IMR-90 (cell line): ENCODE measurements around the gene RIPOR3.

Source experiments
- CEBPB ChIP-seq: IDR thresholded peaks from 2 replicates; pipeline ENCODE4 v1.6.1; 2012; ENCODE audit warnings: low read depth, low read length, improper control_type of control experiment
- CTCF ChIP-seq: conservative IDR thresholded peaks from 2 replicates; pipeline ENCODE4 v1.5.1; 2012; ENCODE audit warnings: mild to moderate bottlenecking, low read depth, low read length, improper control_type of control experiment
- ELK1 ChIP-seq: fragments of 150-350 bp; IDR thresholded peaks from 2 replicates; pipeline ENCODE4 v1.6.1; 2016; ENCODE audit warnings: low read depth, mild to moderate bottlenecking, low read length, moderate library complexity, borderline replicate concordance
- FOS ChIP-seq: fragments of 150-350 bp; IDR thresholded peaks from 2 replicates; pipeline ENCODE4 v1.6.1; 2016; ENCODE audit warnings: low read depth, low read length
- MAFK ChIP-seq: IDR thresholded peaks from 2 replicates; pipeline ENCODE4 v1.6.1; 2012; ENCODE audit warnings: low read depth, low read length, improper control_type of control experiment
- MAZ ChIP-seq: IDR thresholded peaks from 2 replicates; pipeline ENCODE4 v1.6.1; 2012; ENCODE audit warnings: low read depth, mild to moderate bottlenecking, low read length, improper control_type of control experiment, moderate library complexity, borderline replicate concordance
- MXI1 ChIP-seq: IDR thresholded peaks from 2 replicates; pipeline ENCODE4 v1.6.1; 2012; ENCODE audit warnings: low read depth, mild to moderate bottlenecking, low read length, moderate library complexity, borderline replicate concordance
- NFE2L2 ChIP-seq: fragments of 150-350 bp; IDR thresholded peaks from 2 replicates; pipeline ENCODE4 v1.6.1; 2016; ENCODE audit warnings: low read depth, mild to moderate bottlenecking, low read length
- POLR2A ChIP-seq: IDR thresholded peaks from 2 replicates; pipeline ENCODE4 v1.6.1; 2012; ENCODE audit warnings: mild to moderate bottlenecking, low read depth, low read length
- RAD21 ChIP-seq: IDR thresholded peaks from 2 replicates; pipeline ENCODE4 v1.6.1; 2012; ENCODE audit warnings: low read length, improper control_type of control experiment
- RFX5 ChIP-seq: IDR thresholded peaks from 2 replicates; pipeline ENCODE4 v1.8.0; 2012; ENCODE audit warnings: low read depth, mild to moderate bottlenecking, low read length, moderate library complexity
- SMC3 ChIP-seq: fragments of 150-350 bp; IDR thresholded peaks from 2 replicates; pipeline ENCODE4 v1.6.1; 2016; ENCODE audit warnings: low read depth, mild to moderate bottlenecking, antibody characterized with exemption, low read length, moderate library complexity
- USF2 ChIP-seq: fragments of 150-350 bp; IDR thresholded peaks from 2 replicates; pipeline ENCODE4 v1.6.1; 2017; ENCODE audit warnings: mild to moderate bottlenecking, antibody characterized with exemption, low read length, low read depth

GRCh38 chr20:50559856-50560638 lies 131.3 kb downstream of the RIPOR3 start:
- TF ChIP-seq MAFK (no peak), CTCF (no peak), ELK1 (no peak), FOS (no peak), RFX5 (no peak), SMC3 (no peak), POLR2A (no peak), RAD21 (no peak), CEBPB (no peak), MXI1 (no peak), USF2 (no peak), NFE2L2 (no peak), MAZ (no peak)
